GM12874 (cell line): Measurements from ENCODE around the gene NTMT1.

Experiments used
- CTCF ChIP-seq: IDR thresholded peaks from 2 replicates; pipeline ENCODE4 v1.5.1; 2011; ENCODE audit warnings: low read depth, mild to moderate bottlenecking, control low read depth, low read length, moderate library complexity; ENCODE audit not compliant: insufficient read depth

Gene NTMT1

GRCh38 chr9:129629251-129629820 is 3.4 kb downstream of the NTMT1 start:
- TF ChIP-seq CTCF, result no peak

GRCh38 chr9:129630967-129631673 is 5.2 kb downstream of the NTMT1 start:
- TF ChIP-seq CTCF, result no peak

- no peak for TF ChIP-seq CTCF
Observed at GRCh38 chr9:129631674-129632129, 5.7 kb downstream of the NTMT1 start.

GRCh38 chr9:129632460-129632859 is 6.5 kb downstream of the NTMT1 start:
- TF ChIP-seq CTCF, result no peak

- TF ChIP-seq CTCF, result no peak
Observed at GRCh38 chr9:129633207-129633606, 7.2 kb downstream of the NTMT1 start.

- TF ChIP-seq CTCF, result no peak
Observed at GRCh38 chr9:129633848-129634247, 7.9 kb downstream of the NTMT1 start.

- no peak for TF ChIP-seq CTCF
Observed at GRCh38 chr9:129635099-129636065, 9.4 kb downstream of the NTMT1 start.
